Activated CD8-positive, alpha-beta T cell treated with anti-CD3 and anti-CD28 coated beads for 36 hours (primary cell): ENCODE measurements around the gene RRP1. TPM values are rescaled to one million over a fixed set of nuclear protein-coding genes. Genes with fewer than 3 reads are reported as not detected.
"Not testable (repeated sequence)": the region's sequence is repeated elsewhere in the genome, so short reads cannot be mapped to it uniquely, and the experiment has no call there.

Experiments used
- ATAC-seq: fragments of 200-7000 bp; cut with Tn5 transposase; one replicate; pipeline ENCODE4 v1.10.0; 2021; ENCODE audit warnings: mild to moderate bottlenecking, moderate library complexity
- CTCF ChIA-PET: fragments of 350-600 bp; sonication (Branson Sonifier 250); formaldehyde crosslinking; loops from one replicate; lab custom pipeline; 2021; ENCODE audit warnings: antibody characterized with exemption; lab: Charles Lee
- POLR2A ChIA-PET: fragments of 350-600 bp; sonication (Branson Sonifier 250); formaldehyde crosslinking; loops from one replicate; lab custom pipeline; 2021; ENCODE audit warnings: antibody characterized with exemption; lab: Charles Lee
- DNase-seq: peaks from one replicate; pipeline ENCODE4 v3.0.0-alpha.2; 2020
- H3K27ac Mint-ChIP-seq: one replicate; pipeline ENCODE4 v1.8.0; 2021; ENCODE audit warnings: mild to moderate bottlenecking, mixed read lengths
- H3K27me3 Mint-ChIP-seq: one replicate; pipeline ENCODE4 v1.8.0; 2021; ENCODE audit warnings: mixed read lengths
- H3K36me3 Mint-ChIP-seq: one replicate; pipeline ENCODE4 v1.8.0; 2021; ENCODE audit warnings: low read depth, mixed read lengths
- H3K4me1 Mint-ChIP-seq: one replicate; pipeline ENCODE4 v1.8.0; 2021; ENCODE audit warnings: low read depth, mixed read lengths
- H3K4me3 Mint-ChIP-seq: one replicate; pipeline ENCODE4 v1.8.0; 2021; ENCODE audit warnings: mild to moderate bottlenecking, moderate library complexity, mixed read lengths
- H3K9me3 Mint-ChIP-seq: one replicate; pipeline ENCODE4 v1.8.0; 2021; ENCODE audit warnings: mixed read lengths
- intact Hi-C: fragments of 100-400 bp; cut with micrococcal nuclease; formaldehyde crosslinking; loops from one replicate; pipeline ENCODE4 v1.10.0; 2022
- total RNA-seq, 2 experiments: library from RNA; stranded (reverse); gene quantifications; one replicate each; pipeline ENCODE4 v1.2.3, GENCODE V29; 2021
- TF ChIP-seq, protein P1 (sequence below): fragments of 200-600 bp; IDR thresholded peaks from one replicate; pipeline ENCODE4 v1.8.0; 2022; ENCODE audit warnings: antibody characterized with exemption, mild to moderate bottlenecking

Gene RRP1
- total RNA-seq, 2 experiments from 2014 or later, result 61.1 to 62.9 TPM

GRCh38 chr21:43819511-43820405 is 30.4 kb downstream of the RRP1 start:
- H3K27me3 Mint-ChIP-seq, result no peaks in the 10 kb centered on the region
- peaks cover 5% of the 10 kb centered on the region for H3K36me3 Mint-ChIP-seq
- intact Hi-C loops, result loop anchor here (10.0 kb wide), 1 partner anchor 115 kb away; no protein-coding TSS in a partner anchor
- CTCF ChIA-PET, result interaction anchor here (1.6 to 2.4 kb wide), 2 partner anchors 119 to 156 kb away, joined by 6 read pairs; no protein-coding TSS in a partner anchor
- TF ChIP-seq, protein P1, sequence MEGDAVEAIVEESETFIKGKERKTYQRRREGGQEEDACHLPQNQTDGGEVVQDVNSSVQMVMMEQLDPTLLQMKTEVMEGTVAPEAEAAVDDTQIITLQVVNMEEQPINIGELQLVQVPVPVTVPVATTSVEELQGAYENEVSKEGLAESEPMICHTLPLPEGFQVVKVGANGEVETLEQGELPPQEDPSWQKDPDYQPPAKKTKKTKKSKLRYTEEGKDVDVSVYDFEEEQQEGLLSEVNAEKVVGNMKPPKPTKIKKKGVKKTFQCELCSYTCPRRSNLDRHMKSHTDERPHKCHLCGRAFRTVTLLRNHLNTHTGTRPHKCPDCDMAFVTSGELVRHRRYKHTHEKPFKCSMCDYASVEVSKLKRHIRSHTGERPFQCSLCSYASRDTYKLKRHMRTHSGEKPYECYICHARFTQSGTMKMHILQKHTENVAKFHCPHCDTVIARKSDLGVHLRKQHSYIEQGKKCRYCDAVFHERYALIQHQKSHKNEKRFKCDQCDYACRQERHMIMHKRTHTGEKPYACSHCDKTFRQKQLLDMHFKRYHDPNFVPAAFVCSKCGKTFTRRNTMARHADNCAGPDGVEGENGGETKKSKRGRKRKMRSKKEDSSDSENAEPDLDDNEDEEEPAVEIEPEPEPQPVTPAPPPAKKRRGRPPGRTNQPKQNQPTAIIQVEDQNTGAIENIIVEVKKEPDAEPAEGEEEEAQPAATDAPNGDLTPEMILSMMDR, result no peak
- peaks cover 4% of the 10 kb centered on the region for H3K9me3 Mint-ChIP-seq
- DNase-seq (no peak), ATAC-seq (no peak)
- H3K27ac Mint-ChIP-seq, result no peak overlapping the region
- peaks cover 2% of the 10 kb centered on the region for H3K4me1 Mint-ChIP-seq
- POLR2A ChIA-PET, result no interaction called here
- H3K4me3 Mint-ChIP-seq, result no peak overlapping the region

DNA sequence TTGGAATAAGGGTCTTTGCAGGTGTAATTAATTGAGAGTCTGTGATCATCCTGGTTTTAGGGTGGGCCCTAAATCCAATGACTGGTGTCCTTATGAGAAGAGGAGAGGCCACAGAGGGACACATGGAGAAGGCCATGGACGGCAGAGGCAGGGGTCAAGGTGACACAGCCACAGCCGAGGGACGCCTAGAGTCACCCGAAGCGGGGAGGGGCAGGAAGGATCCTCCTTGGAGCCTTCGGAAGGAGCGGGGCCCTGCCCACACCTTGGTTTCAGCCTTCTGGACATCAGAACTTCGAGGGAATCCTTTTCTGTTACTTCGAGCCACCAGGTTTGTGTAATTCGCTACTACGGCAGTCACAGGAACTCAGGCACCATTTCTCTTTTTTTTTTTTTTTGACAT is 31.1 kb downstream of the RRP1 start:
- no peak for ATAC-seq
- DNase-seq, result no peak
- TF ChIP-seq, protein P1, result no peak
- H3K4me1 Mint-ChIP-seq, result no peaks in the 10 kb centered on the region
- H3K9me3 Mint-ChIP-seq, result peaks cover 4% of the 10 kb centered on the region
- peaks cover 5% of the 10 kb centered on the region for H3K36me3 Mint-ChIP-seq
- CTCF ChIA-PET, result interaction anchor here (1.0 to 2.4 kb wide), 2 partner anchors 9 to 155 kb away, joined by 3 to 6 read pairs; no protein-coding TSS in a partner anchor
- H3K27ac Mint-ChIP-seq, result no peak overlapping the region
- no peak overlapping the region for H3K4me3 Mint-ChIP-seq
- POLR2A ChIA-PET, result no interaction called here
- intact Hi-C loops, result no loop called here
- H3K27me3 Mint-ChIP-seq, result no peaks in the 10 kb centered on the region

GRCh38 chr21:43822166-43822565 is 32.8 kb downstream of the RRP1 start:
- H3K4me3 Mint-ChIP-seq, CTCF ChIA-PET, H3K36me3 Mint-ChIP-seq, H3K4me1 Mint-ChIP-seq, DNase-seq, H3K27ac Mint-ChIP-seq, ATAC-seq, intact Hi-C loops, H3K9me3 Mint-ChIP-seq, H3K27me3 Mint-ChIP-seq: not testable (repeated sequence)
- POLR2A ChIA-PET, result interaction anchor here (1.2 kb wide), 1 partner anchor 13 kb away, joined by 3 read pairs; no protein-coding TSS in a partner anchor

DNA sequence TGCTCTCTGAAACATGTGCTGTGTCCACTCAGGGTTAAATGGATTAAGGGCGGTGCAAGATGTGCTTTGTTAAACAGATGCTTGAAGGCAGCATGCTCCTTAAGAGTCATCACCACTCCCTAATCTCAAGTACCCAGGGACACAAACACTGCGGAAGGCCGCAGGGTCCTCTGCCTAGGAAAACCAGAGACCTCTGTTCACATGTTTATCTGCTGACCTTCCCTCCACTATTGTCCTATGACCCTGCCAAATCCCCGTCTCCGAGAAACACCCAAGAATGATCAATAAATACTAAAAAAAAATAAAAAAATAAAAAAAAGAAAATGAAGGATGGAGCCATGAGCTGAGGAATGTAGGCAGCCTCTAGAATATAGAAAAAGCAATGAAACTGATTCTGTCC is 33.4 kb downstream of the RRP1 start:
- DNase-seq, ATAC-seq, H3K27me3 Mint-ChIP-seq, H3K9me3 Mint-ChIP-seq, CTCF ChIA-PET, H3K36me3 Mint-ChIP-seq, H3K27ac Mint-ChIP-seq, H3K4me3 Mint-ChIP-seq, intact Hi-C loops, H3K4me1 Mint-ChIP-seq: not testable (repeated sequence)
- POLR2A ChIA-PET, result interaction anchor here (1.2 to 1.6 kb wide), 2 partner anchors 12 to 71 kb away, joined by 3 to 4 read pairs; no protein-coding TSS in a partner anchor

GRCh38 chr21:43824333-43825241 is 35.2 kb downstream of the RRP1 start:
- ChIA-PET CTCF (interaction anchor here (0.7 to 2.3 kb wide), 6 partner anchors 8 to 116 kb away, joined by 3 to 7 read pairs (median 4); no protein-coding TSS in a partner anchor), POLR2A (interaction anchor here (1.5 to 1.6 kb wide), 2 partner anchors 34 to 69 kb away, joined by 4 to 5 read pairs; no protein-coding TSS in a partner anchor)
- no peak overlapping the region for H3K27ac Mint-ChIP-seq
- H3K9me3 Mint-ChIP-seq, result no peaks in the 10 kb centered on the region
- no peaks in the 10 kb centered on the region for H3K36me3 Mint-ChIP-seq
- no peak overlapping the region for H3K4me3 Mint-ChIP-seq
- intact Hi-C loops, result no loop called here
- DNase-seq (no peak), ATAC-seq (no peak)
- peaks cover 4% of the 10 kb centered on the region for H3K27me3 Mint-ChIP-seq
- H3K4me1 Mint-ChIP-seq, result no peaks in the 10 kb centered on the region
- TF ChIP-seq, protein P1, result no peak
